K562 (cell line): Measurements from ENCODE around the gene CCDC116. TPM values are rescaled to one million over a fixed set of nuclear protein-coding genes. Genes with fewer than 3 reads are reported as not detected.

Source experiments
- FOXM1 ChIP-seq, 2 experiments: fragments of 450-650 bp in 1 of 2; sonication (generic) in 1 of 2; formaldehyde crosslinking in 1 of 2; IDR thresholded peaks; 2 replicates each; pipeline versions ENCODE4 v1.6.1 to v1.9.0; 2017 to 2022; ENCODE audit warnings: low read depth in 2 of 2, mild to moderate bottlenecking in 2 of 2, missing genetic modification reagents in 1 of 2, moderate library complexity in 1 of 2
- GABPB1 ChIP-seq: sonication (generic); formaldehyde crosslinking; IDR thresholded peaks from 2 replicates; pipeline ENCODE4 v1.8.0; 2022; ENCODE audit warnings: mild to moderate bottlenecking, missing genetic modification reagents
- HCFC1 ChIP-seq: IDR thresholded peaks from 2 replicates; pipeline ENCODE4 v1.6.1; 2012; ENCODE audit warnings: low read depth, low read length, improper control_type of control experiment
- HNRNPL ChIP-seq: fragments of 200-400 bp; formaldehyde crosslinking; IDR thresholded peaks from 2 replicates; pipeline ENCODE4 v1.6.1; 2017; ENCODE audit warnings: low read depth, mild to moderate bottlenecking, low read length
- KAT7 ChIP-seq: sonication (generic); formaldehyde crosslinking; IDR thresholded peaks from 2 replicates; pipeline ENCODE4 v1.8.0; 2022; ENCODE audit warnings: missing genetic modification reagents, mild to moderate bottlenecking, borderline replicate concordance
- KDM4B ChIP-seq, 2 experiments: fragments of 450-650 bp in 1 of 2; sonication (generic) in 1 of 2; IDR thresholded peaks; 2 replicates each; pipeline ENCODE4 v1.6.1; 2016 to 2017; ENCODE audit warnings: borderline replicate concordance in 2 of 2, antibody characterized with exemption in 1 of 2, low read depth in 1 of 2, mild to moderate bottlenecking in 1 of 2
- MAFK ChIP-seq: IDR thresholded peaks from 2 replicates; pipeline ENCODE4 v1.6.1; 2011; ENCODE audit warnings: low read length, improper control_type of control experiment
- MCM2 ChIP-seq: fragments of 450-650 bp; IDR thresholded peaks from 2 replicates; pipeline ENCODE4 v1.6.1; 2017; ENCODE audit warnings: low read depth, mild to moderate bottlenecking
- NCOA1 ChIP-seq: fragments of 450-650 bp; IDR thresholded peaks from 2 replicates; pipeline ENCODE4 v1.6.1; 2016; ENCODE audit warnings: low read depth
- POLR2A ChIP-seq: fragments of 450-650 bp; conservative IDR thresholded peaks from 2 replicates; pipeline ENCODE4 v1.6.1; 2016
- POLR2B ChIP-seq: fragments of 450-650 bp; IDR thresholded peaks from 2 replicates; pipeline ENCODE4 v1.6.1; 2018; ENCODE audit warnings: low read depth; ENCODE audit not compliant: partially characterized antibody
- PTBP1 ChIP-seq: fragments of 200-400 bp; formaldehyde crosslinking; IDR thresholded peaks from 2 replicates; pipeline ENCODE4 v1.6.1; 2017; ENCODE audit warnings: low read depth, low read length
- RBM25 ChIP-seq: fragments of 200-400 bp; formaldehyde crosslinking; IDR thresholded peaks from 2 replicates; pipeline ENCODE4 v1.6.1; 2018; ENCODE audit warnings: low read length, low read depth, moderate library complexity; ENCODE audit not compliant: severe bottlenecking
- SNRNP70 ChIP-seq: fragments of 200-400 bp; formaldehyde crosslinking; optimal IDR thresholded peaks from 2 replicates; pipeline ENCODE3; 2017; ENCODE audit warnings: low read depth, low read length
- SRF ChIP-seq, 2 experiments: fragments of 250-450, 450-650 bp in 1 of 2; sonication (Bioruptor Pico) in 1 of 2; sonication (generic) in 1 of 2; formaldehyde crosslinking; IDR thresholded peaks; 2 replicates each; pipeline versions ENCODE4 v1.5.0 to v1.5.1; 2020 to 2022; ENCODE audit warnings: mild to moderate bottlenecking in 1 of 2, missing genetic modification reagents in 1 of 2
- THRAP3 ChIP-seq: fragments of 450-650 bp; IDR thresholded peaks from 2 replicates; pipeline ENCODE4 v1.6.1; 2016; ENCODE audit warnings: mild to moderate bottlenecking, inconsistent platforms, borderline replicate concordance
- ZBTB7A ChIP-seq: IDR thresholded peaks from 2 replicates; pipeline ENCODE4 v1.6.1; 2011; ENCODE audit warnings: low read depth, mild to moderate bottlenecking, low read length, moderate library complexity, borderline replicate concordance; ENCODE audit not compliant: control insufficient read depth
- ZBTB9 ChIP-seq: fragments of 450-650 bp; formaldehyde crosslinking; IDR thresholded peaks from 2 replicates; pipeline ENCODE4 v1.4.0; 2020; ENCODE audit warnings: mild to moderate bottlenecking, moderate library complexity
- ZNF12 ChIP-seq: sonication (generic); formaldehyde crosslinking; IDR thresholded peaks from 2 replicates; pipeline ENCODE4 v1.4.0; 2020; ENCODE audit warnings: mild to moderate bottlenecking, missing genetic modification reagents
- ZNF133 ChIP-seq: fragments of 250-450 bp; sonication (Bioruptor Pico); IDR thresholded peaks from 2 replicates; pipeline ENCODE4 v1.4.0; 2020; ENCODE audit warnings: mild to moderate bottlenecking
- ZNF140 ChIP-seq: fragments of 250-450 bp; sonication (Bioruptor Pico); IDR thresholded peaks from 2 replicates; pipeline ENCODE4 v1.8.0; 2021; ENCODE audit warnings: moderate library complexity, mild to moderate bottlenecking, inconsistent platforms
- ZNF143 ChIP-seq: sonication (generic); formaldehyde crosslinking; IDR thresholded peaks from 2 replicates; pipeline ENCODE4 v1.9.0; 2022; ENCODE audit warnings: mild to moderate bottlenecking, missing genetic modification reagents
- ZNF184 ChIP-seq: sonication (generic); formaldehyde crosslinking; IDR thresholded peaks from 2 replicates; pipeline ENCODE4 v1.5.0; 2020; ENCODE audit warnings: missing genetic modification reagents
- ZNF197 ChIP-seq: fragments of 200-800 bp; sonication (Bioruptor generic); IDR thresholded peaks from 2 replicates; pipeline ENCODE4 v1.6.1; 2016; ENCODE audit warnings: low read depth, missing genetic modification characterization, missing compliant biosample characterization
- ZNF511 ChIP-seq: sonication (generic); formaldehyde crosslinking; IDR thresholded peaks from 2 replicates; pipeline ENCODE4 v1.8.0; 2022; ENCODE audit warnings: mild to moderate bottlenecking, missing genetic modification reagents
- ZNF586 ChIP-seq: fragments of 450-650 bp; formaldehyde crosslinking; conservative IDR thresholded peaks from 2 replicates; pipeline ENCODE4 v1.4.0; 2020; ENCODE audit warnings: mild to moderate bottlenecking, moderate library complexity
- ZNF77 ChIP-seq: fragments of 250-450 bp; sonication (Bioruptor Pico); IDR thresholded peaks from 2 replicates; pipeline ENCODE4 v1.5.0; 2020
- polyA plus RNA-seq, 8 experiments: library from polyadenylated mRNA; depleted of rRNA in 4 of 8; stranded (reverse) in 5 of 8; unstranded in 3 of 8; fragments of >200 nt; fragmentation: Nextera tagmentation in 2 of 8; fragmentation: Illumina TruSeq in 1 of 8; extraction: Ambion mirVana in 2 of 8; extraction: Trizol in 1 of 8; gene quantifications; 2 replicates each; pipeline versions ENCODE4 v1.2.1 to v1.2.3, GENCODE V29; 2011 to 2014; ENCODE audit warnings: inconsistent platforms in 1 of 8, missing spikeins in 1 of 8
- total RNA-seq, 7 experiments: library from RNA; depleted of rRNA in 6 of 7; stranded (reverse); fragments of >200 nt in 6 of 7; fragmentation: Illumina TruSeq in 2 of 7; extraction: Trizol in 2 of 7; gene quantifications; 2 replicates each; pipeline versions ENCODE4 v1.2.1 to v1.2.3, GENCODE V29; 2011 to 2021; ENCODE audit warnings: low replicate concordance in 1 of 7
- TF ChIP-seq, protein P1 (sequence below): fragments of 200-800 bp; sonication (Bioruptor generic); IDR thresholded peaks from 2 replicates; pipeline ENCODE4 v1.6.1; 2017; ENCODE audit warnings: missing genetic modification characterization, missing compliant biosample characterization

Gene CCDC116
- total and polyA plus RNA-seq, 9 of the 15 experiments (the other 6 are each of a cell fraction or from before 2014, with no cell fraction given), result 1.6 to 11.3 (median 4.7) TPM

DNA sequence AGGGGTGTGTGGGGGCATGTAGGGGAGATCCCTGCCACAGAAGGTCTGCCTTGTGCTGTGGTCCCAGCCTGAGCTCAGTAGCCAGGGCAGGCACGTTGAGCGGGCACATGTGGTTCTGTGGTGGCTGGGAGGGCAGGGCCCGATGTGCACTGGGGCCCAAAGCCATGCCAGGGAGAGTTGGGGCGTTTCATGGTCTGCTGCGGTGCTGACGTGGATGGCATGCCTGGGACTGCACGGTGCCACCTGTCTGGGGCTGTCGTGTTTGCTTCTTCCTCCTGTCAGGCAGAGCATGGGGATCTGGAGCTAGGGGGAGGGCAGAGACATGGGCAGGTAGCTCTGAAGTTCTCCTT, 52.6 kb downstream of the CCDC116 start (continued):
- TF ChIP-seq ZBTB9 (CRISPR knock-in tag) (no peak), ZNF511 (CRISPR knock-in tag) (0 out of 2 replicates have a peak, but pooled peaks have one; percentile 71), ZBTB7A (no peak), ZNF77 (CRISPR knock-in tag) (no peak), RBM25 (no peak), THRAP3 (no peak), ZNF133 (CRISPR knock-in tag) (no peak), POLR2A (peak; percentile 61), MCM2 (no peak), ZNF143 (CRISPR knock-in tag) (no peak), KAT7 (CRISPR knock-in tag) (no peak), ZNF586 (no peak), KDM4B (IDR thresholded peaks at IDR 0.05; ENCODE audit: borderline replicate concordance in 2 of 2, low read depth in 1 of 2) (peak in 1 of 2 experiments; percentile 58; a peak in 1 of 4 replicates), ZNF140 (CRISPR knock-in tag) (no peak), HCFC1 (no peak), MAFK (no peak), SNRNP70 (no peak), POLR2B (peak; percentile 42), HNRNPL (no peak), SRF (CRISPR knock-in tag; IDR thresholded peaks at IDR 0.05) (no peak), NCOA1 (no peak), GABPB1 (CRISPR knock-in tag) (no peak), FOXM1 (IDR thresholded peaks at IDR 0.05; ENCODE audit: low read depth) (no peak), FOXM1 (CRISPR knock-in tag; IDR thresholded peaks at IDR 0.05; ENCODE audit: low read depth) (no peak), ZNF12 (CRISPR knock-in tag) (no peak), PTBP1 (no peak), ZNF184 (CRISPR knock-in tag) (no peak), ZNF197 (CRISPR knock-in tag) (no peak)
- TF ChIP-seq, protein P1, sequence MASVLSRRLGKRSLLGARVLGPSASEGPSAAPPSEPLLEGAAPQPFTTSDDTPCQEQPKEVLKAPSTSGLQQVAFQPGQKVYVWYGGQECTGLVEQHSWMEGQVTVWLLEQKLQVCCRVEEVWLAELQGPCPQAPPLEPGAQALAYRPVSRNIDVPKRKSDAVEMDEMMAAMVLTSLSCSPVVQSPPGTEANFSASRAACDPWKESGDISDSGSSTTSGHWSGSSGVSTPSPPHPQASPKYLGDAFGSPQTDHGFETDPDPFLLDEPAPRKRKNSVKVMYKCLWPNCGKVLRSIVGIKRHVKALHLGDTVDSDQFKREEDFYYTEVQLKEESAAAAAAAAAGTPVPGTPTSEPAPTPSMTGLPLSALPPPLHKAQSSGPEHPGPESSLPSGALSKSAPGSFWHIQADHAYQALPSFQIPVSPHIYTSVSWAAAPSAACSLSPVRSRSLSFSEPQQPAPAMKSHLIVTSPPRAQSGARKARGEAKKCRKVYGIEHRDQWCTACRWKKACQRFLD (CRISPR knock-in tag), result peak; percentile 22; the same call in 1 of the 2 replicates
- TF ChIP-seq, all 486 proteins: peak for 27
